SU-DHL-6 (cell line): ENCODE measurements around the gene NRL.

Experiments
- EZH2phosphoT487 ChIP-seq: fragments of 200-600 bp; sonication (generic), shearing (Covaris generic); conservative IDR thresholded peaks from 2 replicates; pipeline ENCODE4 v1.6.1; 2018; ENCODE audit warnings: mild to moderate bottlenecking, antibody characterized with exemption, low read length, moderate library complexity, mixed read lengths
- TF ChIP-seq, protein P1 (sequence below): fragments of 200-600 bp; sonication (generic); IDR thresholded peaks from one replicate; pipeline ENCODE4 v1.5.1; 2017; ENCODE audit warnings: antibody characterized with exemption, mild to moderate bottlenecking, low read length, moderate library complexity; ENCODE audit not compliant: insufficient read depth, poor library complexity, severe bottlenecking

- TF ChIP-seq, protein P1, sequence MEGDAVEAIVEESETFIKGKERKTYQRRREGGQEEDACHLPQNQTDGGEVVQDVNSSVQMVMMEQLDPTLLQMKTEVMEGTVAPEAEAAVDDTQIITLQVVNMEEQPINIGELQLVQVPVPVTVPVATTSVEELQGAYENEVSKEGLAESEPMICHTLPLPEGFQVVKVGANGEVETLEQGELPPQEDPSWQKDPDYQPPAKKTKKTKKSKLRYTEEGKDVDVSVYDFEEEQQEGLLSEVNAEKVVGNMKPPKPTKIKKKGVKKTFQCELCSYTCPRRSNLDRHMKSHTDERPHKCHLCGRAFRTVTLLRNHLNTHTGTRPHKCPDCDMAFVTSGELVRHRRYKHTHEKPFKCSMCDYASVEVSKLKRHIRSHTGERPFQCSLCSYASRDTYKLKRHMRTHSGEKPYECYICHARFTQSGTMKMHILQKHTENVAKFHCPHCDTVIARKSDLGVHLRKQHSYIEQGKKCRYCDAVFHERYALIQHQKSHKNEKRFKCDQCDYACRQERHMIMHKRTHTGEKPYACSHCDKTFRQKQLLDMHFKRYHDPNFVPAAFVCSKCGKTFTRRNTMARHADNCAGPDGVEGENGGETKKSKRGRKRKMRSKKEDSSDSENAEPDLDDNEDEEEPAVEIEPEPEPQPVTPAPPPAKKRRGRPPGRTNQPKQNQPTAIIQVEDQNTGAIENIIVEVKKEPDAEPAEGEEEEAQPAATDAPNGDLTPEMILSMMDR, result no peak
- TF ChIP-seq EZH2phosphoT487, result no peak
Measured at GRCh38 chr14:24092110-24092504, 22.6 kb downstream of the NRL start.
